Fibroblast of peridontal ligament (primary cell): ENCODE data around the gene ENPP5.

Experiments used
- DNase-seq: peaks from one replicate; pipeline ENCODE4 v3.0.0-alpha.2; 2010; ENCODE audit errors: extremely low read depth

The ENPP5 gene

GRCh38 chr6:46170357-46171289, at the start of gene ENPP5:
TSS of gene ENPP5 (minus strand) at chr6:46170980. CDS start at chr6:46168262, 2,718 bp downstream.
- no peak for DNase-seq

- no peak for DNase-seq
These were observed 48.9 kb upstream of the ENPP5 start for GRCh38 chr6:46219661-46220060.

GRCh38 chr6:46218457-46218856, 47.7 kb upstream of the ENPP5 start:
- no peak for DNase-seq

GRCh38 chr6:46217671-46218131, 46.9 kb upstream of the ENPP5 start:
- DNase-seq = no peak

GRCh38 chr6:46216879-46217278, 46.1 kb upstream of the ENPP5 start:
- no peak for DNase-seq

- DNase-seq = no peak
These were observed 45.0 kb upstream of the ENPP5 start for GRCh38 chr6:46215777-46216176.

GRCh38 chr6:46215213-46215612, 44.4 kb upstream of the ENPP5 start:
- DNase-seq = no peak

GRCh38 chr6:46211917-46212316, 41.1 kb upstream of the ENPP5 start:
- DNase-seq = no peak

- no peak for DNase-seq
These were observed 39.5 kb upstream of the ENPP5 start for GRCh38 chr6:46210294-46210693.

GRCh38 chr6:46208303-46208702, 37.5 kb upstream of the ENPP5 start:
- DNase-seq = no peak

GRCh38 chr6:46207174-46207573, 36.4 kb upstream of the ENPP5 start:
- DNase-seq = no peak

GRCh38 chr6:46204880-46205650, 34.3 kb upstream of the ENPP5 start:
- no peak for DNase-seq

- no peak for DNase-seq
These were observed 32.8 kb upstream of the ENPP5 start for GRCh38 chr6:46203391-46204177.

- DNase-seq = no peak
These were observed 30.9 kb upstream of the ENPP5 start for GRCh38 chr6:46201702-46202101.

- DNase-seq = peak; percentile 5
These were observed 28.6 kb upstream of the ENPP5 start for GRCh38 chr6:46199387-46199786.

- DNase-seq = peak; percentile 89
These were observed 21.2 kb upstream of the ENPP5 start for GRCh38 chr6:46191961-46192360.

- DNase-seq = no peak
These were observed 20.1 kb upstream of the ENPP5 start for GRCh38 chr6:46190889-46191288.

GRCh38 chr6:46189726-46190125, 18.9 kb upstream of the ENPP5 start:
- DNase-seq = no peak

- no peak for DNase-seq
These were observed 15.8 kb upstream of the ENPP5 start for GRCh38 chr6:46186583-46186982.

GRCh38 chr6:46184114-46184513, 13.3 kb upstream of the ENPP5 start:
- DNase-seq = peak; percentile 90

- DNase-seq = no peak
These were observed 5.2 kb upstream of the ENPP5 start for GRCh38 chr6:46175976-46176375.

GRCh38 chr6:46175446-46175845, 4.7 kb upstream of the ENPP5 start:
- DNase-seq = no peak
